Measurements from ENCODE around the gene ARHGAP25. TPM values are rescaled to one million over a fixed set of nuclear protein-coding genes. Genes with fewer than 3 reads are reported as not detected.
A peak's percentile ranks its signal among the peaks of the same experiment; 100 is the strongest.

ARHGAP25 gene, protein sequence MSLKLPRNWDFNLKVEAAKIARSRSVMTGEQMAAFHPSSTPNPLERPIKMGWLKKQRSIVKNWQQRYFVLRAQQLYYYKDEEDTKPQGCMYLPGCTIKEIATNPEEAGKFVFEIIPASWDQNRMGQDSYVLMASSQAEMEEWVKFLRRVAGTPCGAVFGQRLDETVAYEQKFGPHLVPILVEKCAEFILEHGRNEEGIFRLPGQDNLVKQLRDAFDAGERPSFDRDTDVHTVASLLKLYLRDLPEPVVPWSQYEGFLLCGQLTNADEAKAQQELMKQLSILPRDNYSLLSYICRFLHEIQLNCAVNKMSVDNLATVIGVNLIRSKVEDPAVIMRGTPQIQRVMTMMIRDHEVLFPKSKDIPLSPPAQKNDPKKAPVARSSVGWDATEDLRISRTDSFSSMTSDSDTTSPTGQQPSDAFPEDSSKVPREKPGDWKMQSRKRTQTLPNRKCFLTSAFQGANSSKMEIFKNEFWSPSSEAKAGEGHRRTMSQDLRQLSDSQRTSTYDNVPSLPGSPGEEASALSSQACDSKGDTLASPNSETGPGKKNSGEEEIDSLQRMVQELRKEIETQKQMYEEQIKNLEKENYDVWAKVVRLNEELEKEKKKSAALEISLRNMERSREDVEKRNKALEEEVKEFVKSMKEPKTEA
- total RNA-seq: 4.7 TPM

DNA sequence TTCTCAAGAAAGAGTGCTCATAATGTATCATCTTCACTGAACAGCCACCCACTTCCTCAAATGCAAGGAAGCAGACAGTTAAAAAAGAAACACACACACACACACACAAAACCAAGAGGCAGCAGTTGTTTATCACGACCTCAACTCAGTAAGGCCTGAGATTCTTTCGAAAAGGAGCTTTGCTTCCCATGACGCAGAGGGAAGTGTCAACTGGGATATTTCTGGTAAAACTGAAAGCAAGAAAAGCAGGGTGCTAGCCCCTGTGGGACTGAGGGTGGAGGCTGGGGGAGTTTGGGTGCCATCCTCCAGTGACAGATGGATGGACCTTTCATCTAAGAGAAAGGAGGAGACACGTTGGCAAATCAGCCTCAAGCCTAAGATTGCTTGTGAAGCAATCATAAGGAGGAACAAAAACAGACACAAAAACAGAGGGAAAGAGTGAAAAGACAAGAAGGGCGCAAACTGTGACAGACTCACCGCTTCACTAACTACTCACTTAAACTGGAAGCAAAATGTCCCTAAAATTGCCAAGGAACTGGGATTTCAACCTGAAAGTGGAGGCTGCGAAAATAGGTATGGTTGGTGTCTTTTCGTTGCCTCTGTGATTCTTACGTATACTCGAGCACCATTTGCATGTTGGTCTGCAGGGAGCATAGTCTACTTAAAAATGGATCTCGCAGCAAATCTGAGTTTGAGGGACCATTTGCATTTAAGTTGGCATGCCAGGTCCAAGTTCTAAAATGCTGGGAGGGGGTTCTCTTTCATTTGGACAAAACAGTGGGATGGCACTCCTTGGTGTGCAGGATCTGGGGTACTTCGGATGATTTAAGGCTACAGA lies at the start of gene ARHGAP25:
ARHGAP25 (plus strand) TSS at position 124 of the 838 bp plus-strand sequence; CDS start at position 513, 389 bp downstream.
- ATAC-seq (peak; percentile 34), DNase-seq (ENCODE audit: low spot score) (no peak)

DNA sequence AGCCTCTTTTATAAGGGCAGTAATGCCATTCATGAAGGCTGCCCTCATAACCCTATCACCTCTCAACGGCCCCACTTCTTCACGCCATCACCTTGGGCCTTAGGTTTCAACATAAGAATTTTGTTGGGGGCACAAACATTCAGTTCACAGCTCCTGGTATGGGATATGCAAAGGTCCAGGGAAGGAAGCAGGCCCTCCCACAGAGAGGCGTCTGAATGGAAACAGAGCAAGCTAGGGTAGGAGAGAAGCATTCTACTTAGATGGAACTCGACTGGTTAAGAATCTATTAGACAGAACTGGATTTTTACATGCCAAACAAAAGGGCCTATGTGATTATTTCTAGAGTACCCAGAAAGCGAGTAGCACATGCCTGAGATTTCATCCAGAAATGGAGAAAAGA lies 48.4 kb upstream of the ARHGAP25 start:
- ATAC-seq (no peak), DNase-seq (ENCODE audit: low spot score) (no peak)

DNA sequence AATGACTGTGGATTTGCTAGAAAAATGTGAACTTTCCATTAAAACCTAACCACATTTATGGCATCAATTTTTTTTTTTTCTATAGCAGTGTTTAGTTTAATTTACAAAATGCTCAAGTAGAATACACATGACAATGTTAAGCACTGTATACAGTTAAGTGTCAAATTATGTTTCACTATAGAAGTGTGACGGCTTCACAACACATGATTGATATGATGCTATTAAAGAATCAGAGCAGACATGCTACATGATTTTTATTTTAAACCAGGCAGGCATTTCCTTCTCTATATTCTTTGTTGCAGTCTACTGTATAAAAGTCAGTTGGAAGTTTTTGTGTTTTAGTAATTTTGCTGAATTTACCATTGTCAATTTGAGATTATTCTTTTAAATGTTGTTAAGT lies 47.6 kb upstream of the ARHGAP25 start:
- DNase-seq (ENCODE audit: low spot score): no peak
- no peak for ATAC-seq

DNA sequence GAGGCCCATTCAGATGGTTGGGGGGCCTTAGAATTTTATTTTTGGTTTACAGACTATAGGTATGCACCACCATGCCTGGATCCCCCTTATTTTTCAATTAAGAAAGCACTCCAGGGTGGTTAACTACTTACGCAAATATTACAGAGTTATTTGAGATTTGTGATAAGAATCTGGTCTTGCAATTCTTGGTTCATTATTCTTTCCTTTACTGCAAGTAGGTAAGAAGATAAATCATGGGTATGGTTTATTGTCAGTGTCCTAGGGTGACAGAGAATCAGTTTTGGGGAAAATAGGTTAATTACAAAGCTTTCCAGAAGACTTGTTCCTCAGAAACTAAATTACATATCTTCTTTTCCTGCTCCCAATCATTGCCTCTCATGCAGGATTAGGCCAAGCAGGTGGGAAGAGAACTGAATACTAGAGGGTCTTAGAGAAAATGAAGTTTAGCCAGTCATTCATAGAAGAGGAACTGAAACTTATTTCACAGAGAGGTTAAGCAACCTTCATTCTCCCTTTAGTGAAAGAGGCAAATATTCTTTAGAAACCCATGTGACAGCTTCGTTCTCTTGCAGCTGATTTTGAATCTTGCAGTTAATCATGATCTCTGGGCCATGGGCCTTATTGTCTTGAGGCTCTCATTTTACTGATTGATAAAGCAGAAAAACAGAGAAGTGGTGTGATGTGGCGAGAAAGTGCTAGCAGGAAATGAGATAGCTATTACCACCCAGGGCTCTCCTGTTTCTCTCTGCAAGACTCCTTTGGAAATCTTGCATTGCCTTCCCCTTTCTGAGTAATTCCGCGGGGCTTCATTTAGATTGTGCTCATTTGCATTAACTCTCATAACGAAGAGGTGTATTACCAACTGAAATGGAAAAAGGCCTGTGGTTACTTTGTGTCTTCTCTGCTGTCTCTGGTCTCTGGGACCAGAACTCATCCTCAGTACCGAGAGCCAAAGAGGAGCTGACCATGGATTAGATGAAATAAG lies 44.8 kb upstream of the ARHGAP25 start:
- DNase-seq (ENCODE audit: low spot score) (no peak), ATAC-seq (no peak)

DNA sequence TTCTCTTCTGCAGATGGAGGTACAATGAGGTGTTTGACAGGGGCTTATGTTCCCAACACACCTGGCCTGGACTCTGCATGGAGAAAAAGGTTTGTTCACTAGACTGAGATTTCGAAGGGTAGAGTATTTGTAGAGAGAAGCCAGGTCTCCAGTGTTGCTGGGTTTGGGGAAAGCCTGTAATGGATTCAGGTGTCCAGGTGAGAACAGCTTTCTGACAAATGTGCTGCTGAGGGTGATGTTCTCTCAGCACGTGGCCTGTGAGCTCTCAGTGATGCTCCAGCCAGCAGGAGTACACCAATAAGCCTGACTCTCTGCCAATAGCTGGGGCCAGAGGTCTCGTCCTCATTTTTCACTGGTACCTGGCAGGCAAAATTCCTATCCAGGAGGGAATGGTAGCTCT lies 43.8 kb upstream of the ARHGAP25 start:
- ATAC-seq (peak; percentile 49), DNase-seq (ENCODE audit: low spot score) (no peak)

DNA sequence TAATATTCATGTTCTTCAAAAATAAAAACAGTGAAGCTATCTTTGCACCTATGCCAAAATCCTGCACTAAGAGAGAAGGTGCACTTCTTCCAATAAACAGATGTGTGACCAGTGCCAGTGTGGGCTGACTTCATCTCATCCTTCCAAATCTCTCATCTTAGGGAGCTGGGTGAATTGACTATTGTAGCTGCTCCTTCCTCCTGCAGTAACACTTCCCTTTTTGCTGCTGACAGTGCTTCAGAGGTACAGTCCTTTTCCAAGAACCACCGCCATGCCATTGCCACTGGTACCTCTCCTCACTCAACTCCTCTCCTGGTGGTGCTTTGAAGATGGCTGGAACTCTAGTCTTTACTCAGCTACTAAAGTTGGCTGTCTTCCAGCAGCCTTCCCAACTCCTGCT lies 42.1 kb upstream of the ARHGAP25 start:
- ATAC-seq: no peak
- DNase-seq (ENCODE audit: low spot score): no peak

DNA sequence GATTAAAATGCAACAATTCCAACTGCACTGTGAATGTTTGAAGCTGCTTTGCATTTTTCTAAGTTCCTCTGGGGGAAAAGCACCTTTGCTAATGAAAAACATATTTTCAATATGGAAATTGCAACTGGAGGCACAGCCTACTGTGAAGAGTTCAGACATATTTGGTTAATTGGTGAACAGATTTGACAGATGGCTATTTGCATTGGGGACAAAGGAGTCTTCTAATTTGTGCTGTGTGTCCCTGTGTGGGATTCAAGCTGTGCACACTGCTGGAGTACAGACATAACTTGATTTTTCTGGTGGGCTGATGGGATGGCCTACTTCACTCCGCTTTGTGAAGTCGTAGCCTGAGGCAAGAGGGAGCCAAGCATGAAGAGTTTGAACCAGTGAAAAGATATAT lies 40.7 kb upstream of the ARHGAP25 start:
- no peak for ATAC-seq

DNA sequence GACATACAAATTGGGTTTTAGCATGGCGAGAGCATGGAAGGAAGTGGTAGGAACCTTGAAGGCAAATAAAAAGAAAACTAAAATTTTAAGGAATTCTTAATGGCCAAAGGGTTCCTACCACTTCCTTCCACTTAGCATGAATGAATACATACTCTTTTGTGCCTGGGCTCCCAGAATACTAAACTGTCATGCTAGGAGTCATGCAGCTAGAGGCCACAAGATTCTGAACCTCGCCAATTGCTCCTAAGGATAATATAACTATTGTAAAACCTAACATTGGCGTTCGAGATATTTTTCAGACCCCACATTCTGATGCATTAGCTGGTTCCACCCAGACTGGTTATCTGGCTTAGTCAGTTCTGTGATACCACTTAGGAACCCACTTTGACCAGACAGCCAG lies 38.6 kb upstream of the ARHGAP25 start:
- DNase-seq (ENCODE audit: low spot score) (no peak), ATAC-seq (no peak)

More for the DNA sequence above, 40.7 kb upstream of the ARHGAP25 start:
- no peak for DNase-seq (ENCODE audit: low spot score)

DNA sequence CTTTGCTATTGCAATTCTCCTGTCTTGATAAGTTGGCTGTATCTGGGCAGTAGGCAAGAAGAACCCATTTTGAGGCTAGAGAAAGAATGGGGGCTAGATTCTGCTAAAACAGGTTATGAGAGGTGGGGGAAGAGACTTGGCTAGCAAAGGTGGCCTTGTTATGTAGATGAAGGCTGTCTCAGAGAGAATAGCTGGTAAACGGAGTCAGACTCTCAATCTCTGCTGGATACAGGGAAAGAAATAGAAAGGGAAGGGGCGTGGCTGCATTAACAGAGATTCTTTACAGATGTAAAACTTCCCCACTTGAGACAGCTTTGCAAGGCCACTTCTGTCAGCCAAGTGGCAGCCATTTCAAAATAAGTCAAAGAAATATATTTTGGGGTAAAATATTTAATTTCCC lies 38.1 kb upstream of the ARHGAP25 start:
- no peak for ATAC-seq
- no peak for DNase-seq (ENCODE audit: low spot score)

DNA sequence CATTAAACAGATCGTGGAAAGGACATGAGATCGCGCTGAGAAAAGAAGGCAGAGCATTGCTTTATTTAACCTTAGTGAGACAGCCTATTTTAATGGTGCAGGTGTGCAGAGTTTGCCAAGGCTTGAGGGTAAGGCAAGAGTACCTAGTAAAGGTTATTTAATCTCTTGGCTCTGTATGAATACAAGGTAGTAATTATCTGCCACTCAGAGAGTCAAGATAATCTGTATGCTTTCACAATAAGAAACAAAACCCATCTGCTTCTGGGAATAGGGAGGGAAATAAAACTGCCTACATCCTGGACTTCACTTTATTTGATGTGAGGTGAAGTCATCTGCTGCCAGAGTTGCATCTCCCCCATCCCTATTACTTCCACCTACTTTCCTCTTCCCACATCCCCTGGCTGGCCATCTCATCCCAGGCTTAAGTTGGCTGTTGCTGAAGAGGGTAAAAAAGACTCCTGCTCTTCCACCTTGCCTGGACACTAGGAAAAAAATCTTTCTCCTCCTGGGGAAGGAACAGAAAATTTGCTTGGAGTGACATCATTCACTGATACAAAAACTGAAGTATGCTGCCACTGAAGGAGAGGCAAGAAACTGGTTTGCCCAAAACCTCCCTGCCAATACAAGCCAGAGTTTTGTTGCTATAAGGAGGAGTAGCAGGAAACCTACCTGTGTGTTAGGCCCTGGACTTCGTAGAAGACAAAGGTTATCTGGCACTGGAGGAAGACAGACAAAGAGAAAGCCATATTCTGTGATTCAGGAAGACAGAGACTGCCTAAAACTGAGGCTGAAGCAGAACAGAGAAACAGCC lies 35.8 kb upstream of the ARHGAP25 start:
- DNase-seq (ENCODE audit: low spot score): no peak

DNA sequence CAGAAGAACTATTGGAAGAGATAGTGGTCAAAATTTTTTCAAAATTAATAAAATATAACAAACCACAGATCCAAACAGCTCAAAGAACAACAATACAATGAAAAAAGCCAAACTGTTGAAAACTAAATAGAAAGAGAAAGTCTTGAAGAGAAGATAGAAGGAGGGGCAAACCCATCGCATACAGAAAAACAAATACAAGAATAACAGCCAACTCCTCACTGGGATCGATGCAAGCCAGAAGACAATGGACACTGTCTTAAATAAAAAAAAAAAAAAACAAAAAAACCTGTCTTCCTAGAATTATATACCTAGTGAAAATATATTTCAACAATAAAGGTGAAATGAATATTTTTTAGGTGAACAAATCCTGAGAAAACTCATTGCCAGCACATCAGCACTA lies 34.1 kb upstream of the ARHGAP25 start:
- ATAC-seq (no peak), DNase-seq (ENCODE audit: low spot score) (no peak)

More for the DNA sequence above, 35.8 kb upstream of the ARHGAP25 start:
- no peak for ATAC-seq

DNA sequence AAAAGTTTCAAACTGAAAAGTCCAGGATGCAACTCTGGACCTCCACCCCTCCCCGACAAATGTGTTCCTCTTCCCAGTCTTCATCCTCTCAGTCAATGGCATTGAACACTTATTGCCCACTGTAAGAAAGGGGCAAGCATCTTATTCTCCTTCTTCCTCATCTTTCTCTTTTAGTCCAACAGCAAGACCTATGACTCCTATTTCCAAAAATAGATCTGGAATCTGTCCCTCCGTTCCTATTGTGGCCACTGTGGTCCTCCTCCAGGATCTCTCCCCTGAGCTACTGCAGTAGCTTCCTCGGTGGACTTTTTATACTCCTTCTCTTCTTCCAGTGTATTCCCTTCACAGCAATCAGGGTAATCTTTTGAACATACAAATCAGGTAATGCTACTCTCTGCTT lies 28.0 kb upstream of the ARHGAP25 start:
- DNase-seq (ENCODE audit: low spot score) (no peak), ATAC-seq (no peak)

DNA sequence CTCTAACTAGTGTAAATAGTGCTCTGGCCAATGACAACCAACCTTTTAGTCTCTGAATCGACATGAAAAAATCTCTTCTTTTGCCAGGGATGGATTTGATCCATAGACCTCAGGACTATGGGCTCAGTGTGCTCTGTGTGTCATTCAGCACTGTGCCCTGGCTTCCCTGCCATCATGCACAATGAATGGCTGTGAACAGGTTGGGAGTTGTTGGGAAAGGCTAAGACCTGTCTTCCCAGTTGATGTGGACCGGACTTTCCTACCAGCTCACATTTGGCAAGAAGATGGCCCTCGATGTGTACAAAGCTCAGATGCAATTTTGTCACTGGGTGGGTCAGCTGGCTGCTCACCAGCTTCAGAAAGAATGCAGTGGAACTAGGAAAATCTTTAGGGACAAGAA lies 26.0 kb upstream of the ARHGAP25 start:
- DNase-seq (ENCODE audit: low spot score): no peak
- ATAC-seq: no peak

DNA sequence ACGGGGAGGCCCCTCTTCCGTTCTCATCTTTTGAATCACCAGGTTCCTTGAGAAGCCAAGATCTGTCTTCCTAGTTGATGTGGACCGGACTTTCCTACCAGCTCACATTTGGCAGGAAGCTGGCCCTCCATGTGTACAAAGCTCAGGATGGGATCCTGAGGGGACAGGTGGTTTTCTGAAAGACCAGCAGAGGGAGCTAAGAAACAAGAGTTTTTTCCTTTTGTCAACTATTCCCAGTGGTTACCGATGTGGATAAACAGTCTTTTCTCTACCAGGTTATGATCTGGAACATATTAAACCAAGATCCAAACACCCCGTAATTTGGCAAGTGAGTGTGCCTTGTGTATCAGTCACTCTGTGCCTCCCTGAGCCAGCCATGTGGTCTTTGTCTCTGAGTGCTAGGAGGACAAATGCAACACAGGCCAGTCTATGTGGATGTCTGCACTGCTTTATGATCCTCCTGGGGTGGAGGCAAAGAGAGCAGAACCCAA lies 25.1 kb upstream of the ARHGAP25 start:
- DNase-seq (ENCODE audit: low spot score): no peak
- ATAC-seq: peak; percentile 96

DNA sequence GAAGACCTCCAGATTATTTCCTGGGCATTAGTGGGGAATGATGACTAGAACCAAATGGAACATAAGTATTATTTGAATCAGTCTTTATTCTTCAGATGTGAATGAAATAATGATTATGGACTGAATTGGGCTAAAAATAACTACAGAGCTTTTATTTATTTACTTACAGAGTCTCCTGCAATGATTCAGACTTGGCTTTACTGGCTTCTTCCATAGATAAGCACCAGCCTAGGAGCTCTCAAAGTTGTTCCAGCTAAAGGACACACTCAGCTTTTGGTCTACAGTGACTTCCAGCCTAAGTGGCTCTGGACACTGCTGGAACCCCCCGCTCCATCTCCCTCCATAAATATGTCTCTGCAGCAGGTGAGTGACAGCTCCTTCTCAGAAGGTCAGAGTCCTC lies 24.3 kb upstream of the ARHGAP25 start:
- DNase-seq (ENCODE audit: low spot score): no peak
- ATAC-seq: no peak

DNA sequence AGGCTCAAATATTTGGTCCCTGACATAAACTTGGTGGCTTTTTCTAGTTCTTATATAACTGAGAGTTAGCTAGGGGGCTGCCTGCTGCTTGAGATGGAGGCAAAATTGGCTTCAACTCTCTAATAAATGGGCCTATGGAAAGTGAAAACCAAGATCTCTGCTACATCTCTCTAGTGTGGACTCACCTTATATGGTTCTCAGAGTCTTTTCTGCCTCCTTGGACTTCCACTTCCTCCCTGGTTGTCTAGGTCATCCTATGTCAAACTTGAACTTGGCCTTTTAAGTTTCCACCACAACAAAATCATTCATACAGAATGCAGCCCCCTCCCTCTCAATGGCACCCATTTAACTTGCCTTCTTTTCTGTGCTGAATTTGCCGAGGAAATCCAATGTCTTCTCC lies 23.9 kb upstream of the ARHGAP25 start:
- DNase-seq (ENCODE audit: low spot score): no peak
- ATAC-seq: no peak

DNA sequence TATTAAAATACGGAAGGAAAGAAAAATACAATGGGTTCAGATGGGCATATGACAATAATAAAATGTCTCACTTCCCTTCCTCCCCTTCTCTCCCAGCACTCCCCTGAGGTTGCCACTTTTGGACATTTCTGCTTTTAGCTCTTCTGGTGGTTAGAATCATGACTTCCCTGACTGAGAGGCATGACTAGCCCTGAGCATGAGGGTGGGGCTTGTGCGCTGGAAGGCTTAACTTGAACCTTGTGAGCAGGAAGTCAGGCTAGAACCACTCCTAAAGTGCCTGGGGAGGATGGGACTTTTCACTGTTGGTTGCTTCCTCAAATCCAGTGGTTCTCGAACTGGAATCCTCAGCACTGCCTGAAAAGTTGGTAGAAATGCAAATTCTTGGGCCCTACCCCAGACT lies 19.7 kb upstream of the ARHGAP25 start:
- DNase-seq (ENCODE audit: low spot score) (no peak), ATAC-seq (peak; percentile 66)

DNA sequence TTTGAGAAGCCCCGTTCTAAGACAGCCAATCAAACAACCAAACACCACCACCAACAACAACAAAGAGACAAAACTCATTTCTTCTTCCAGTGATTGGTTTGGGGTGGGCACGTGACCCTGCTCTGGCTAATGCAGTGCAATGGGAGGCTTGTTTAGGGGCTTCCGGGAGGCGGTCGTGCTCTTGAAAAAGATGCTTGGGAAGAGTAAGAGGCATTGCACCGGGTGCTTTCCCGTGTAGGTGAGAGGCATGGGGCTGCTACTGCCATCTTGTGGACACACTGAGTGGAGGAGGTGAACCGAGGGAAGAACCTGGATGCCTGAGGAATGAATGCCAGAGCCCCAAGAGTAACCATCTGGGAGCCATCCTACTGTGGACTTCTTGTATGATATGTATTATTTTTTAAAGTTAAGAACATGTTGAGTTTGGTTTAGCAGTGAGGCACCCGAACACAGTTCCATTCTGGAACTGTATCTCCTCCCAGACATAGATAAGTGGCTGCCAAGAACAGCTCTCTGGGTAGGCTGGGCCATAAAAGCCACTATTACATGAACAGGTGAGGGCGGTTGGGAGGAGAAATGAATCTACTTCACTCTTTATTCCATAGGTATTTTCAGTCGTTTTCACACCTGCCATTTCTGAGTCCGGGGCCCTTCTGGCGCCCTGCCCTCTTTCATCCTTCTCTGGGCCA lies 19.1 kb upstream of the ARHGAP25 start:
- peak; percentile 99 for ATAC-seq
- DNase-seq (ENCODE audit: low spot score): peak; percentile 66

All from left lobe of liver (tissue), 2 donors.